Measurements from ENCODE around the gene OR4K17.

The OR4K17 gene

DNA sequence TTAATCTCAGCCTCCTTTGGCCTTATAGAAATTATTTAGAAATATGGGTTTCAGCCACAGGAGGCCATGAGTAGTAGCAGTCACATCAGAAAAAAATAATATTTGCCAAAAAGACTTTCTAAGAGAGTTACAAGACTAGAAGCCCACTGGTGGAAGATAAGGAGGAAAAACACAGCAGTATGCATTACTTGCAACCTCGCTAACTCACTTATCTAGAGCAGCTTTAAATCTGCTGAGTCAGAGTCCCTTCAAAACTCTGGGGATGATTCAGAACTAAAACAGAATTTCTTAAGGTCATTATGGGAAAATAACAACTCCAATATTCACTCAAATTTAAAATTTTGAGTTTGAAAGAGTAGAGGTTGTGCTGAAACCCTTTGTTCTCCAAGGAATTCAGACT, 6.2 kb downstream of the OR4K17 start:
- no peak for TF ChIP-seq ZIC2 (tag by site-specific recombination; IDR thresholded peaks at IDR 0.05)
- no peak for TF ChIP-seq IKZF3 (tag by site-specific recombination; IDR thresholded peaks at IDR 0.05)
- Histone ChIP-seq H3K27ac (ENCODE audit: extremely low read depth, low read depth, low read length) (no peak overlapping the region), H3K4me3 (ENCODE audit: low read depth, low read length) (no peak overlapping the region), H3K9me3 (ENCODE audit: control insufficient read depth, insufficient read depth, low read depth, low read length) (no peaks in the 10 kb centered on the region), H3K4me1 (ENCODE audit: control insufficient read depth, insufficient read depth, low read length) (no peaks in the 10 kb centered on the region), H3K36me3 (ENCODE audit: control insufficient read depth in 2 of 2, insufficient read depth in 1 of 2, low read length in 2 of 2) (no peaks in the 10 kb centered on the region)
- ChIA-PET CTCF (interaction anchor here (0.5 kb wide), 1 partner anchor 21 kb away, joined by 3 read pairs; no protein-coding TSS in a partner anchor), POLR2A (no interaction called here)

DNA sequence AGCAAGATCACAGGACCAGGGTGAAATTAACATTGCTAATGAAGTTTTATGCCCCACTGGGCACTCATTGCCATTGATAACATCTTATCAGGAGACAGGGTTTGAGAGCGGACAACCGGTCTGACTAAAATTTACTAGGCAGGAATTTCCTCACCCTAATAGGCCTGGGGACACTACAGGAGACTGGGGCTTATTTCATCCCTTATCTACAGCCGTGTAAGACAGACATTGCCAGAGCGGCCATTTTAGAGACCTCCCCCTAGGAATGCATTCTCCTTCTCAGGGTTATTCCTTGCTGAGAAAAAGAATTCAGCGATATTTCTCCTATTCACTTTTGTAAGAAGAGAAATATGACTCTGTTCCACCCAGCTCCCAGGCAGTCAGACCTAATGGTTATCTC, 8.3 kb downstream of the OR4K17 start:
- Histone ChIP-seq H3K36me3 (ENCODE audit: control insufficient read depth in 2 of 2, insufficient read depth in 1 of 2, low read length in 2 of 2) (no peaks in the 10 kb centered on the region), H3K4me1 (ENCODE audit: control insufficient read depth, insufficient read depth, low read length) (no peaks in the 10 kb centered on the region), H3K4me3 (ENCODE audit: low read depth, low read length) (no peak overlapping the region), H3K9me3 (ENCODE audit: control insufficient read depth, insufficient read depth, low read depth, low read length) (no peaks in the 10 kb centered on the region), H3K27ac (ENCODE audit: extremely low read depth, low read depth, low read length) (no peak overlapping the region)
- ChIA-PET POLR2A (no interaction called here), CTCF (no interaction called here)
- TF ChIP-seq KLF10 (tag by site-specific recombination; IDR thresholded peaks at IDR 0.05) (no peak), ZNF544 (tag by site-specific recombination; IDR thresholded peaks at IDR 0.05) (no peak), ZNF274 (IDR thresholded peaks at IDR 0.05; ENCODE audit: low read length) (no peak), ZNF274 (tag by site-specific recombination; IDR thresholded peaks at IDR 0.05; ENCODE audit: borderline replicate concordance) (no peak), ZNF138 (tag by site-specific recombination; IDR thresholded peaks at IDR 0.05; ENCODE audit: borderline replicate concordance) (no peak), SALL2 (tag by site-specific recombination; IDR thresholded peaks at IDR 0.05; ENCODE audit: borderline replicate concordance) (no peak), ZNF776 (tag by site-specific recombination; IDR thresholded peaks at IDR 0.05; ENCODE audit: borderline replicate concordance) (no peak), ZNF423 (tag by site-specific recombination; IDR thresholded peaks at IDR 0.05) (no peak), TRIM28 (IDR thresholded peaks at IDR 0.05; ENCODE audit: borderline replicate concordance, low read length) (peak; percentile 61; the same call in 1 of the 2 replicates), SCRT2 (tag by site-specific recombination; IDR thresholded peaks at IDR 0.05) (no peak), KLF1 (tag by site-specific recombination; IDR thresholded peaks at IDR 0.05) (no peak), SETDB1 (IDR thresholded peaks at IDR 0.05; ENCODE audit: insufficient read length, low read length) (peak; percentile 80), ZFP69B (tag by site-specific recombination; IDR thresholded peaks at IDR 0.05) (no peak)
- TF ChIP-seq, protein P1, sequence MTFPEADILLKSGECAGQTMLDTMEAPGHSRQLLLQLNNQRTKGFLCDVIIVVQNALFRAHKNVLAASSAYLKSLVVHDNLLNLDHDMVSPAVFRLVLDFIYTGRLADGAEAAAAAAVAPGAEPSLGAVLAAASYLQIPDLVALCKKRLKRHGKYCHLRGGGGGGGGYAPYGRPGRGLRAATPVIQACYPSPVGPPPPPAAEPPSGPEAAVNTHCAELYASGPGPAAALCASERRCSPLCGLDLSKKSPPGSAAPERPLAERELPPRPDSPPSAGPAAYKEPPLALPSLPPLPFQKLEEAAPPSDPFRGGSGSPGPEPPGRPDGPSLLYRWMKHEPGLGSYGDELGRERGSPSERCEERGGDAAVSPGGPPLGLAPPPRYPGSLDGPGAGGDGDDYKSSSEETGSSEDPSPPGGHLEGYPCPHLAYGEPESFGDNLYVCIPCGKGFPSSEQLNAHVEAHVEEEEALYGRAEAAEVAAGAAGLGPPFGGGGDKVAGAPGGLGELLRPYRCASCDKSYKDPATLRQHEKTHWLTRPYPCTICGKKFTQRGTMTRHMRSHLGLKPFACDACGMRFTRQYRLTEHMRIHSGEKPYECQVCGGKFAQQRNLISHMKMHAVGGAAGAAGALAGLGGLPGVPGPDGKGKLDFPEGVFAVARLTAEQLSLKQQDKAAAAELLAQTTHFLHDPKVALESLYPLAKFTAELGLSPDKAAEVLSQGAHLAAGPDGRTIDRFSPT (tag by site-specific recombination; IDR thresholded peaks at IDR 0.05), result no peak

DNA sequence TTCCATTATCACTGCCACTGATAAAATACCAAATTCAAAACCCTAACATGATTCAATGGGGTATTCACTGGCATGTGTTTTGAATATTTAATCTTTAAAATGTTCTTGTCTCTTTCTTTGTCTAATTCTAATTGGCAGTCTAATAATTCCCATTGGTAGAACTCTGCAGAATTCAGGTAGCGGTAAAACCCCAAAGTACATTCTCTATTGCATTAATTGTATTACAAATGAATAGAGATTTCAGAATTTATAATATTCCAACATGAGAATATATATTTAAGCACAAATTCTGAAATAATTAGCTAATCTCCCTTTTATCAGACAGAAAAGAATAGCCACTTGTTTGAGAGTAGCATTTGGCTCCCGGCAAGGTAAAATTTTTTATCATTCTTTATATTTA, 28.0 kb downstream of the OR4K17 start, which contains the start of gene OR4N5:
Gene OR4N5 (plus strand): TSS at position 301 of the 400 bp plus-strand sequence. CDS start 4,916 bp downstream, outside the sequence.
- Histone ChIP-seq H3K27ac (ENCODE audit: extremely low read depth, low read depth, low read length) (no peak within 1 kb of the TSS), H3K9me3 (ENCODE audit: control insufficient read depth, insufficient read depth, low read depth, low read length) (no peaks in the 10 kb centered on the region), H3K4me1 (ENCODE audit: control insufficient read depth, insufficient read depth, low read length) (no peaks in the 10 kb centered on the region), H3K36me3 (ENCODE audit: control insufficient read depth in 2 of 2, insufficient read depth in 1 of 2, low read length in 2 of 2) (no peaks in the 10 kb centered on the region), H3K4me3 (ENCODE audit: low read depth, low read length) (no peak within 1 kb of the TSS)
- POLR2A ChIA-PET, result no interaction called here
- CTCF ChIA-PET, result no interaction called here
- TF ChIP-seq, protein P2, sequence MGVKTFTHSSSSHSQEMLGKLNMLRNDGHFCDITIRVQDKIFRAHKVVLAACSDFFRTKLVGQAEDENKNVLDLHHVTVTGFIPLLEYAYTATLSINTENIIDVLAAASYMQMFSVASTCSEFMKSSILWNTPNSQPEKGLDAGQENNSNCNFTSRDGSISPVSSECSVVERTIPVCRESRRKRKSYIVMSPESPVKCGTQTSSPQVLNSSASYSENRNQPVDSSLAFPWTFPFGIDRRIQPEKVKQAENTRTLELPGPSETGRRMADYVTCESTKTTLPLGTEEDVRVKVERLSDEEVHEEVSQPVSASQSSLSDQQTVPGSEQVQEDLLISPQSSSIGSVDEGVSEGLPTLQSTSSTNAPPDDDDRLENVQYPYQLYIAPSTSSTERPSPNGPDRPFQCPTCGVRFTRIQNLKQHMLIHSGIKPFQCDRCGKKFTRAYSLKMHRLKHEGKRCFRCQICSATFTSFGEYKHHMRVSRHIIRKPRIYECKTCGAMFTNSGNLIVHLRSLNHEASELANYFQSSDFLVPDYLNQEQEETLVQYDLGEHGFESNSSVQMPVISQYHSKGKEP (tag by site-specific recombination; IDR thresholded peaks at IDR 0.05), result no peak
- TF ChIP-seq ZNF324 (tag by site-specific recombination; IDR thresholded peaks at IDR 0.05), result no peak
- no peak for TF ChIP-seq EGR2 (tag by site-specific recombination; IDR thresholded peaks at IDR 0.05; ENCODE audit: low read depth)
- TF ChIP-seq, protein P3, sequence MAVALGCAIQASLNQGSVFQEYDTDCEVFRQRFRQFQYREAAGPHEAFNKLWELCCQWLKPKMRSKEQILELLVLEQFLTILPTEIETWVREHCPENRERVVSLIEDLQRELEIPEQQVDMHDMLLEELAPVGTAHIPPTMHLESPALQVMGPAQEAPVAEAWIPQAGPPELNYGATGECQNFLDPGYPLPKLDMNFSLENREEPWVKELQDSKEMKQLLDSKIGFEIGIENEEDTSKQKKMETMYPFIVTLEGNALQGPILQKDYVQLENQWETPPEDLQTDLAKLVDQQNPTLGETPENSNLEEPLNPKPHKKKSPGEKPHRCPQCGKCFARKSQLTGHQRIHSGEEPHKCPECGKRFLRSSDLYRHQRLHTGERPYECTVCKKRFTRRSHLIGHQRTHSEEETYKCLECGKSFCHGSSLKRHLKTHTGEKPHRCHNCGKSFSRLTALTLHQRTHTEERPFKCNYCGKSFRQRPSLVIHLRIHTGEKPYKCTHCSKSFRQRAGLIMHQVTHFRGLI (tag by site-specific recombination; IDR thresholded peaks at IDR 0.05), result no peak
- TF ChIP-seq ZEB2 (tag by site-specific recombination; IDR thresholded peaks at IDR 0.05), result no peak
- TF ChIP-seq, protein P4, sequence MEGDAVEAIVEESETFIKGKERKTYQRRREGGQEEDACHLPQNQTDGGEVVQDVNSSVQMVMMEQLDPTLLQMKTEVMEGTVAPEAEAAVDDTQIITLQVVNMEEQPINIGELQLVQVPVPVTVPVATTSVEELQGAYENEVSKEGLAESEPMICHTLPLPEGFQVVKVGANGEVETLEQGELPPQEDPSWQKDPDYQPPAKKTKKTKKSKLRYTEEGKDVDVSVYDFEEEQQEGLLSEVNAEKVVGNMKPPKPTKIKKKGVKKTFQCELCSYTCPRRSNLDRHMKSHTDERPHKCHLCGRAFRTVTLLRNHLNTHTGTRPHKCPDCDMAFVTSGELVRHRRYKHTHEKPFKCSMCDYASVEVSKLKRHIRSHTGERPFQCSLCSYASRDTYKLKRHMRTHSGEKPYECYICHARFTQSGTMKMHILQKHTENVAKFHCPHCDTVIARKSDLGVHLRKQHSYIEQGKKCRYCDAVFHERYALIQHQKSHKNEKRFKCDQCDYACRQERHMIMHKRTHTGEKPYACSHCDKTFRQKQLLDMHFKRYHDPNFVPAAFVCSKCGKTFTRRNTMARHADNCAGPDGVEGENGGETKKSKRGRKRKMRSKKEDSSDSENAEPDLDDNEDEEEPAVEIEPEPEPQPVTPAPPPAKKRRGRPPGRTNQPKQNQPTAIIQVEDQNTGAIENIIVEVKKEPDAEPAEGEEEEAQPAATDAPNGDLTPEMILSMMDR (tag by site-specific recombination; IDR thresholded peaks at IDR 0.05), result no peak
- no peak for TF ChIP-seq ZNF660 (tag by site-specific recombination; IDR thresholded peaks at IDR 0.05)
- no peak for TF ChIP-seq ZNF837 (tag by site-specific recombination; IDR thresholded peaks at IDR 0.05)
- no peak for TF ChIP-seq ZBTB21 (tag by site-specific recombination; IDR thresholded peaks at IDR 0.05)
- TF ChIP-seq ZBTB8A (tag by site-specific recombination; IDR thresholded peaks at IDR 0.05), result no peak
- TF ChIP-seq ZNF555 (tag by site-specific recombination; conservative IDR thresholded peaks at IDR 0.05), result no peak

All from HEK293 (cell line).